ENCODE measurements around the gene XRCC1. TPM values are rescaled to one million over a fixed set of nuclear protein-coding genes. Genes with fewer than 3 reads are reported as not detected.

XRCC1 gene
- 23.6 TPM for polyA plus RNA-seq

DNA sequence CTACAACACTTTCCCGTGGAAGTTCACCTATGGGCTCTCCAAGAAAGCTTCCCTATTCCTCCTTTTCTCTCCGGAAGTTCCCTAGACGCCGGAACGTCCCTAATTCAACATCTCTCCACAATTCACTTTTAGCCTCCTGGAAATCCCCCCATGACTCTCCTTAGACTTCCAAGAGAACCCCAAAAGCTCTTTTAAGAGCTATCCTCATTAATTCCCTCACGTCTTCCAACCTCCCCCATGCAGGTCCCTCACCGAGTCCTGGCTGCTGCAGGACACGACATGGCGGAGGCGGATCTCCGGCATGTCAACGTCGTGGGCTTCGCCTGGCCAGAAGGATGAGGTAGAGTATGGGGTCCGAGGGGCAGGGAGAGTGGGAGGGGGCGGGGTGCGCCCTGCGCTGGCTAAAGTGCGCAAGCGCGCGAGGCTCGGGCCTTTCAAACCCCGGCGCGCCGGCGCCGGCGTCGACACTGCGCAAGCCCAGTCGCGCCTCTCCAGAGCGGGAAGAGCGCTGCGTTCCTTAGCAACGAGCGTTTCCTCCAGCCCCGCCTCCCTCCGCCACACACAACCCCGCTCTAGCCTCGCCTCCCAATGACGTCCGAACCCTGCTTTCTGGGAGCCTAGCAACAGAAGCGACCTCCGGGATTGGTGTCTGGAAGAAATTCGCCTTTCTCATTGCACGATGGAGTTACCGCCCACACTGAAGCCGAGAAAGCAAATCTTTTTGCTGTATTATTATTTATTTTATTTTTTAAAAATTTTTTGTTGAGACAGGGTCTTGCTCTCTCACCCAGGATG, at the start of gene XRCC1, which contains the start of gene PINLYP:
TSS of gene XRCC1 (minus strand) at position 372 of the 795 bp plus-strand sequence. CDS start at position 303, 69 bp downstream.
TSS of gene PINLYP (plus strand) at position 646 of the 795 bp plus-strand sequence. CDS start 1,391 bp downstream, outside the sequence.
- peaks cover 2% of the 10 kb centered on the region for H3K36me3 Mint-ChIP-seq
- H3K9me3 Mint-ChIP-seq: no peaks in the 10 kb centered on the region
- H3K27me3 Mint-ChIP-seq: peaks cover 3% of the 10 kb centered on the region
- peak within 1 kb of the TSS; percentile 93 to 99 (median 98) for H3K4me3 Mint-ChIP-seq
- peaks cover 11 to 18% (median 16%) of the 10 kb centered on the region in 3 donors for H3K4me1 Mint-ChIP-seq
- peak within 1 kb of the TSS; percentile 97 to 99 (median 97) for H3K27ac Mint-ChIP-seq

GRCh38 chr19:43624933-43625332, 49.6 kb upstream of the XRCC1 start:
- Mint-ChIP-seq H3K4me3 (peak overlapping the region in 2 of 4 donors; percentile 54 to 81), H3K9me3 (peaks cover 0 to 6% (median 1%) of the 10 kb centered on the region in 3 donors), H3K27ac (no peak overlapping the region), H3K4me1 (peaks cover 9 to 13% (median 10%) of the 10 kb centered on the region in 3 donors), H3K36me3 (peaks cover 2% of the 10 kb centered on the region), H3K27me3 (peaks cover 2% of the 10 kb centered on the region)

- Mint-ChIP-seq H3K36me3 (peaks cover 2% of the 10 kb centered on the region), H3K27ac (peak overlapping the region in 1 of 3 donors; percentile 54), H3K4me3 (peak overlapping the region in 3 of 4 donors; percentile 24 to 54 (median 43)), H3K27me3 (peaks cover 2% of the 10 kb centered on the region), H3K9me3 (peaks cover 0 to 6% (median 1%) of the 10 kb centered on the region in 3 donors), H3K4me1 (peaks cover 10 to 15% (median 14%) of the 10 kb centered on the region in 3 donors)
Measured at GRCh38 chr19:43623889-43624670, 48.8 kb upstream of the XRCC1 start.

GRCh38 chr19:43622956-43623355, 47.6 kb upstream of the XRCC1 start:
- Mint-ChIP-seq H3K4me3 (no peak overlapping the region), H3K36me3 (peaks cover 2% of the 10 kb centered on the region), H3K4me1 (peaks cover 10 to 17% (median 15%) of the 10 kb centered on the region in 3 donors), H3K27me3 (peaks cover 2% of the 10 kb centered on the region), H3K9me3 (peaks cover 0 to 6% (median 1%) of the 10 kb centered on the region in 3 donors), H3K27ac (peak overlapping the region in 1 of 3 donors; percentile 74)

DNA sequence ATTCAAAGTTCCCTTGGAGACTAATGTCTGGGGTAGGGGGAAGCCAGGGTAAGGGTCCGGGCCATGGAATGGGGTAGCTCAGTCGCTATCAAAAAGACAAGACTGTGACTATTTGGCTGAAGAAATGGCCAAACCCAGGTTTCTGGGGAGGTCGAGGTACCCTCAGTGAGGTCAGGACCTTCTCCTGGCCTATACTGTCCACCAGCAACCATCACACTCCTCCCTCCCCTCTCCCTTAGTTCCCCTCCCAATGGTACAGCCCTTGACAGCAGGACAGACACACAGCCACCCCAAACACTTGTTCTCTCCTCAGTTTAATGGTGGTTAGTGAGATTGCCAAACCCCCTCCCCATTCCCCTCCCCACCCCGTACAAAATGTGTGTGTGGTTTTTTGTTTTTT, 46.7 kb upstream of the XRCC1 start:
- Mint-ChIP-seq H3K9me3 (peaks cover 0 to 6% (median 1%) of the 10 kb centered on the region in 3 donors), H3K36me3 (peaks cover 2% of the 10 kb centered on the region), H3K27me3 (peaks cover 2% of the 10 kb centered on the region), H3K4me3 (peak overlapping the region in 1 of 4 donors; percentile 17), H3K27ac (peak overlapping the region in 2 of 3 donors; percentile 72), H3K4me1 (peaks cover 10 to 20% (median 15%) of the 10 kb centered on the region in 3 donors)

- Mint-ChIP-seq H3K27me3 (no peaks in the 10 kb centered on the region), H3K4me1 (peaks cover 10 to 22% (median 15%) of the 10 kb centered on the region in 3 donors), H3K27ac (peak overlapping the region; percentile 94 to 98 (median 95)), H3K9me3 (peaks cover 0 to 6% (median 1%) of the 10 kb centered on the region in 3 donors), H3K36me3 (peaks cover 2% of the 10 kb centered on the region), H3K4me3 (peak overlapping the region; percentile 96 to 99 (median 96))
Measured at GRCh38 chr19:43620061-43621001, 45.0 kb upstream of the XRCC1 start.

DNA sequence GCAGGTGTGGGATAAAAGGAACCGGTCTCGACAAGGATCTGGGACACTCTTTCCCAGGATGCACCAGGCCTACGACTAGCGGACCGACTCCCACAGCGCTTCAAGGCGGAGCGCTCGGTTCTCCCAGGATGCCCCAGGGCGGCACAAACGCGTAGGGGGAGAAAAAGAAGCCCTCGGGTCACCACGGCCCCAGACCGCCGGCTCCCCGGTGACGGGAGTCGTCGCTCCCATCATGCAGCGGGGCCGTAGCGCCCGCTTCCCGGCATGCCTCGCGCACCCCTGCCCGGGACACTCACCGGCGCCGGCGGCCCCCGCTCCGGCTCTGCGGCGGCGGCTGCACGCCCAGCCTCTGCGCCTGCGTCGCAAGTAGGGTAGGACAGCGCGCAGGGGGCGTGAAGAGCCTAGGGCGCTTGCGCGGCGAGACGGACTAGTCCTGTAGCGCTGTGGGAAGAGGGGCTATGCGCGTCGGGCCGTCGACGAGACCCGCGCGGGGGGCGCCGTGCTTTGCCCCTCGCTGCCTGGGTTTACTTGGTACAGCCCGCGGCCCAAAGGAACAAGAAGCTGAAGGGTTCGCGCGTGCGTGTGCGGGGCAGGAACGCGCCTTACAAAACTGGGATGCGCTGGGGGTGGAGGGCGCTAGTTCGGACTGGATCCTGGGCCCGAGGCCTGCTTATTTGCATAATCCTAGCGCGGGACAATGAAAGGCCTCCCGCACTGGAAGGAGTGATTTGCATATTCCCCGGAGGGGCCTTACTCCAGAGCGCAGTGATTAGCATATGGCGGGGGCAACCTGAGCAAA, 44.1 kb upstream of the XRCC1 start, which contains the start of gene ZNF428:
TSS of gene ZNF428 (minus strand) at position 368 of the 799 bp plus-strand sequence. CDS start 5,325 bp downstream, outside the sequence.
- peaks cover 7 to 21% (median 15%) of the 10 kb centered on the region in 3 donors for H3K4me1 Mint-ChIP-seq

GRCh38 chr19:43618921-43619261, 43.6 kb upstream of the XRCC1 start:
- Mint-ChIP-seq H3K9me3 (peaks cover 0 to 1% (median 0%) of the 10 kb centered on the region in 3 donors), H3K27ac (peak overlapping the region; percentile 94 to 95 (median 94)), H3K4me1 (peaks cover 7 to 18% (median 11%) of the 10 kb centered on the region in 3 donors), H3K4me3 (peak overlapping the region; percentile 96 to 99 (median 96)), H3K36me3 (peaks cover under 1% of the 10 kb centered on the region), H3K27me3 (no peaks in the 10 kb centered on the region)

More for the DNA sequence above, 44.1 kb upstream of the XRCC1 start, which contains the start of gene ZNF428:
- peaks cover 0 to 6% (median 1%) of the 10 kb centered on the region in 3 donors for H3K9me3 Mint-ChIP-seq
- no peaks in the 10 kb centered on the region for H3K27me3 Mint-ChIP-seq
- H3K4me3 Mint-ChIP-seq: peak within 1 kb of the TSS; percentile 96 to 99 (median 96)
- peaks cover 2% of the 10 kb centered on the region for H3K36me3 Mint-ChIP-seq
- H3K27ac Mint-ChIP-seq: peak within 1 kb of the TSS; percentile 94 to 98 (median 95)

GRCh38 chr19:43616954-43617353, 41.6 kb upstream of the XRCC1 start:
- Mint-ChIP-seq H3K4me1 (peaks cover 7 to 20% (median 11%) of the 10 kb centered on the region in 3 donors), H3K27ac (peak overlapping the region in 1 of 3 donors; percentile 28)

DNA sequence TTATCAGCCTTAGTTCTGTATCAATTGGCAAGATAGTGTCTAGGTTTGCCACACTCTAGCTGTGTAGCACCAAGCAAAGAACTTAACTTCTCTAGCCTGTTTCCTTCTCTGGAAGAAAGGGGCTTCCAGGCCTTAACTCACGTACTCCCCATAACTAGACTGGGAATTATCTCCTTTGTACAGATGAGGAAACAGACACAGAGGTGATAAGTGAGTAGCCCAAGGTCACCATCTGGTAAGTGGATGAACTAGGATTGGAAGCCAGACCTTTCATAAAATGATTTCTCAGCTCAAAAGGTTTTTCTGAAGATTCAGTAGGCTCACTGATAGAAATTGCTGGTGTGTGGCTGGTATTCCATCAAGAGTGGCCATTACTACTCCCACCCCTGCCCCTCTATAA, 41.0 kb upstream of the XRCC1 start:
- Mint-ChIP-seq H3K4me1 (peaks cover 6 to 22% (median 7%) of the 10 kb centered on the region in 3 donors), H3K4me3 (peak overlapping the region in 1 of 4 donors; percentile 20), H3K9me3 (no peaks in the 10 kb centered on the region), H3K36me3 (peaks cover 6% of the 10 kb centered on the region), H3K27ac (no peak overlapping the region), H3K27me3 (no peaks in the 10 kb centered on the region)

More at GRCh38 chr19:43616954-43617353, 41.6 kb upstream of the XRCC1 start:
- H3K36me3 Mint-ChIP-seq: peaks cover 6% of the 10 kb centered on the region
- no peaks in the 10 kb centered on the region for H3K9me3 Mint-ChIP-seq
- peak overlapping the region in 2 of 4 donors; percentile 22 to 61 for H3K4me3 Mint-ChIP-seq
- no peaks in the 10 kb centered on the region for H3K27me3 Mint-ChIP-seq

GRCh38 chr19:43612374-43612773, 37.0 kb upstream of the XRCC1 start:
- H3K4me3 Mint-ChIP-seq: peak overlapping the region in 1 of 4 donors; percentile 26
- H3K4me1 Mint-ChIP-seq: peaks cover 0 to 9% (median 0%) of the 10 kb centered on the region in 3 donors
- H3K9me3 Mint-ChIP-seq: no peaks in the 10 kb centered on the region
- H3K27me3 Mint-ChIP-seq: no peaks in the 10 kb centered on the region
- peaks cover 8% of the 10 kb centered on the region for H3K36me3 Mint-ChIP-seq
- H3K27ac Mint-ChIP-seq: no peak overlapping the region

GRCh38 chr19:43611788-43612187, 36.5 kb upstream of the XRCC1 start, which contains the start of gene SRRM5:
Gene SRRM5, plus strand, starts transcription at chr19:43612088. Its CDS starts 34 bp downstream, at chr19:43612122.
- Mint-ChIP-seq H3K4me1 (peaks cover 0 to 8% (median 4%) of the 10 kb centered on the region in 3 donors), H3K4me3 (peak within 1 kb of the TSS in 1 of 4 donors; percentile 26), H3K27ac (peak within 1 kb of the TSS in 2 of 3 donors; percentile 62 to 76), H3K27me3 (no peaks in the 10 kb centered on the region), H3K9me3 (no peaks in the 10 kb centered on the region), H3K36me3 (peaks cover 8% of the 10 kb centered on the region)

GRCh38 chr19:43610493-43610892, 35.2 kb upstream of the XRCC1 start:
- no peaks in the 10 kb centered on the region for H3K9me3 Mint-ChIP-seq
- H3K4me3 Mint-ChIP-seq: no peak overlapping the region
- H3K36me3 Mint-ChIP-seq: peaks cover 8% of the 10 kb centered on the region
- H3K27me3 Mint-ChIP-seq: no peaks in the 10 kb centered on the region
- peaks cover 0 to 9% (median 7%) of the 10 kb centered on the region in 3 donors for H3K4me1 Mint-ChIP-seq
- H3K27ac Mint-ChIP-seq: peak overlapping the region in 1 of 3 donors; percentile 76
